ENCODE results near the gene RELN.

RELN gene

GRCh38 chr7:103771294-103771693, 218.2 kb downstream of the RELN start:
- no peak for DNase-seq (ENCODE audit: low read depth, low spot score)
- Histone ChIP-seq H3K36me3 (ENCODE audit: control insufficient read depth, insufficient read depth, low read length) (no peaks in the 10 kb centered on the region), H3K4me1 (ENCODE audit: control insufficient read depth, insufficient read depth, low read length) (no peaks in the 10 kb centered on the region), H3K27me3 (ENCODE audit: control insufficient read depth, insufficient read depth, low read length) (no peaks in the 10 kb centered on the region), H3K27ac (ENCODE audit: low read length) (no peak overlapping the region), H3K9me3 (ENCODE audit: control insufficient read depth, insufficient read depth, low read length) (no peaks in the 10 kb centered on the region), H3K4me3 (ENCODE audit: low read length) (no peak overlapping the region)
- WGBS (ENCODE audit: insufficient coverage, insufficient read length) = no CpG with 5 or more reads among the region's 2 CpGs

GRCh38 chr7:103766660-103767059, 222.8 kb downstream of the RELN start:
- no CpG with 5 or more reads among the region's 5 CpGs for WGBS (ENCODE audit: insufficient coverage, insufficient read length)
- Histone ChIP-seq H3K36me3 (ENCODE audit: control insufficient read depth, insufficient read depth, low read length) (no peaks in the 10 kb centered on the region), H3K9me3 (ENCODE audit: control insufficient read depth, insufficient read depth, low read length) (no peaks in the 10 kb centered on the region), H3K4me3 (ENCODE audit: low read length) (no peak overlapping the region), H3K27me3 (ENCODE audit: control insufficient read depth, insufficient read depth, low read length) (no peaks in the 10 kb centered on the region), H3K4me1 (ENCODE audit: control insufficient read depth, insufficient read depth, low read length) (no peaks in the 10 kb centered on the region; the same call in 1 of the 2 replicates), H3K27ac (ENCODE audit: low read length) (no peak overlapping the region)
- DNase-seq (ENCODE audit: low read depth, low spot score) = no peak

- H3K4me1 ChIP-seq (ENCODE audit: control insufficient read depth, insufficient read depth, low read length) = no peaks in the 10 kb centered on the region; the same call in 1 of the 2 replicates
- DNase-seq (ENCODE audit: low read depth, low spot score) = no peak
- WGBS (ENCODE audit: insufficient coverage, insufficient read length) = no CpG with 5 or more reads among the region's 3 CpGs
- no peak overlapping the region for H3K27ac ChIP-seq (ENCODE audit: low read length)
- H3K9me3 ChIP-seq (ENCODE audit: control insufficient read depth, insufficient read depth, low read length) = no peaks in the 10 kb centered on the region
- H3K27me3 ChIP-seq (ENCODE audit: control insufficient read depth, insufficient read depth, low read length) = no peaks in the 10 kb centered on the region
- no peaks in the 10 kb centered on the region for H3K36me3 ChIP-seq (ENCODE audit: control insufficient read depth, insufficient read depth, low read length)
- no peak overlapping the region for H3K4me3 ChIP-seq (ENCODE audit: low read length)
These were observed 223.6 kb downstream of the RELN start for GRCh38 chr7:103765901-103766300.

- no peaks in the 10 kb centered on the region for H3K36me3 ChIP-seq (ENCODE audit: control insufficient read depth, insufficient read depth, low read length)
- WGBS (ENCODE audit: insufficient coverage, insufficient read length) = no CpG with 5 or more reads among the region's 8 CpGs
- H3K27me3 ChIP-seq (ENCODE audit: control insufficient read depth, insufficient read depth, low read length) = no peaks in the 10 kb centered on the region
- H3K4me3 ChIP-seq (ENCODE audit: low read length) = no peak overlapping the region
- no peak overlapping the region for H3K27ac ChIP-seq (ENCODE audit: low read length)
- no peaks in the 10 kb centered on the region; the same call in 1 of the 2 replicates for H3K4me1 ChIP-seq (ENCODE audit: control insufficient read depth, insufficient read depth, low read length)
- H3K9me3 ChIP-seq (ENCODE audit: control insufficient read depth, insufficient read depth, low read length) = no peaks in the 10 kb centered on the region
- DNase-seq (ENCODE audit: low read depth, low spot score) = no peak
These were observed 224.6 kb downstream of the RELN start for GRCh38 chr7:103764901-103765300.

DNA sequence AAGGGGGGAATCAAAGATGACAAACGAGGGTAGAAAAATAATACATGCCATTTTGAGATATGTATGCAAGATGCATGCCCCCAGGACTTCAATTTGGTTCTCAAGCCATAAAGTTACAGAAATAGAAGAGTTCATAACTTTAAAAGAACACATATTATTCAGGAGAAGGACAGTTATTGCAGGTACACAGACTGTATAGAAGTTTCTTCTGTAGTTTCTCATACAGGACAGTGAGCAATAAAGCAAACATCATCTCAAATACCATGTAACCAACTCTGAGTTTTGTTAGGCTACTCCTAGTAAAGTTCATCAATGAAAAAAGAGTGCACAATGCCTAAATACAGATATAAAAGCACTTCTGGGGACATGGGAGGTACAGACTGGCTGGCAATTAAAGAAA, 226.6 kb downstream of the RELN start:
- Histone ChIP-seq H3K9me3 (ENCODE audit: control insufficient read depth, insufficient read depth, low read length) (no peaks in the 10 kb centered on the region), H3K36me3 (ENCODE audit: control insufficient read depth, insufficient read depth, low read length) (no peaks in the 10 kb centered on the region), H3K4me3 (ENCODE audit: low read length) (no peak overlapping the region), H3K27ac (ENCODE audit: low read length) (no peak overlapping the region), H3K27me3 (ENCODE audit: control insufficient read depth, insufficient read depth, low read length) (no peaks in the 10 kb centered on the region), H3K4me1 (ENCODE audit: control insufficient read depth, insufficient read depth, low read length) (no peaks in the 10 kb centered on the region; the same call in 1 of the 2 replicates)
- no CpG with 5 or more reads among the region's 1 CpG for WGBS (ENCODE audit: insufficient coverage, insufficient read length)
- no peak for DNase-seq (ENCODE audit: low read depth, low spot score)

DNA sequence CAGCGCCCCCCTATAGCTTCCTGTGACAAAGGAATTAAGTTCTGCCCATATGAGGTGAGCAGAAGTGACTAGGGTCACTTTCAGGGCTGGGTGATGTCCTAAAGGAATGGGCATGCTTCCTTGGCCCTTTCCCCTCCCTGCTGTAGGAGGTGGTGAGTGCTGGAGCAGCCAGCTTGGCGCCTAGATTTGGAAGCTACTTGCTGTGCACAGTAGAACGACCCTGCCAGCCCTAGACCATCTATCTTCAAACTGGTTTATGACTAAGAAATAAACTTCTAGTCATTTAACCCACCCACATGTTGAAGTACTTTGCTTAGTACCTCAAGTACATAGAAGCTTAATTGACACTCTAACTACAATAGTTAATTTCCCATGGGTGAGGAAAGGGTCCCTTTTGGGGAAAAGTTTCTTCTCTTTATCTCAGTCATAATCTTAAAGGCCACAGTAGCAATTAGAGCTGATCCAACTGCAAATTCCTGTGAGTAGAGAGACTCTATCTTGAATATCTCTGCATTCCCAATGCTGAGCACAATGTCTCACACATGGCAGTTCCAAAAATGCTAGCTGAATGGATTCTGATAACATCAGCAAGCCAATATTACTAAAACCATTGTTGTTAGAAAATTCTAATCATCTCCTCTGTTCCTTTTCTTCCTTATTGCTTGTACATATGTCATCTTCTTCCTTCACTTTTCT, 227.2 kb downstream of the RELN start:
- WGBS (ENCODE audit: insufficient coverage, insufficient read length) = no CpG with 5 or more reads among the region's 3 CpGs
- no peaks in the 10 kb centered on the region for H3K27me3 ChIP-seq (ENCODE audit: control insufficient read depth, insufficient read depth, low read length)
- H3K27ac ChIP-seq (ENCODE audit: low read length) = no peak overlapping the region
- no peak for DNase-seq (ENCODE audit: low read depth, low spot score)
- no peaks in the 10 kb centered on the region for H3K9me3 ChIP-seq (ENCODE audit: control insufficient read depth, insufficient read depth, low read length)
- H3K4me3 ChIP-seq (ENCODE audit: low read length) = no peak overlapping the region
- no peaks in the 10 kb centered on the region; the same call in 1 of the 2 replicates for H3K4me1 ChIP-seq (ENCODE audit: control insufficient read depth, insufficient read depth, low read length)
- no peaks in the 10 kb centered on the region for H3K36me3 ChIP-seq (ENCODE audit: control insufficient read depth, insufficient read depth, low read length)

GRCh38 chr7:103752995-103753394, 236.5 kb downstream of the RELN start:
- Histone ChIP-seq H3K9me3 (ENCODE audit: control insufficient read depth, insufficient read depth, low read length) (no peaks in the 10 kb centered on the region), H3K4me3 (ENCODE audit: low read length) (no peak overlapping the region), H3K27ac (ENCODE audit: low read length) (no peak overlapping the region), H3K36me3 (ENCODE audit: control insufficient read depth, insufficient read depth, low read length) (no peaks in the 10 kb centered on the region), H3K27me3 (ENCODE audit: control insufficient read depth, insufficient read depth, low read length) (no peaks in the 10 kb centered on the region), H3K4me1 (ENCODE audit: control insufficient read depth, insufficient read depth, low read length) (no peaks in the 10 kb centered on the region)
- no CpG with 5 or more reads among the region's 2 CpGs for WGBS (ENCODE audit: insufficient coverage, insufficient read length)
- DNase-seq (ENCODE audit: low read depth, low spot score) = no peak

DNA sequence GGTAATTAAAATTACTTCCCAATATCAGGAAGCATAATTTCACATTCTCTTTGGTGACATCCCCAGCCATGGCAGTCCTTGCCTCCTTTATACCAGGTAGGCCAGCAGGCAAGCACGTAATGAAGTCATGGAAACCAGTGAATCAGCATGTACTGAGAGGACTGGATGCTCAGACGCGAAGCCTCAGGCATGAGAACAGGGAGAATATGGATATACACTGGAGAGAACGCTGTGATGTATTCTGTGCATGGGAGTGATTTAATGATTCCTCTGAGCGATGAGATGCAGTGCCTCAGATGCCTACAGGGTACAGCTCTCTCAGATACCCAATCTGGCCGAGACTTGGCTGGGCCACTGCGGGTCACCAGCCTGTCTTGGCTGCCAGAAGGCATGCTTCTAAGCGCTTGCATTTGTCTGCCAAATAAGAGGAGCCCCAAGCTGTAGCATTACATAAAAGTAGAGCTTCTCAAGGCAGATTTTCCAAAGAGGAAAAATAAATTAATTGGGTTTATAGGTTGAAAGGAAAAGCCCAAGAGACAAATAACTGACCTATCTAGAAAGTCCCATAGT, 238.1 kb downstream of the RELN start:
- DNase-seq (ENCODE audit: low read depth, low spot score) = no peak
- Histone ChIP-seq H3K4me3 (ENCODE audit: low read length) (no peak overlapping the region), H3K4me1 (ENCODE audit: control insufficient read depth, insufficient read depth, low read length) (no peaks in the 10 kb centered on the region), H3K36me3 (ENCODE audit: control insufficient read depth, insufficient read depth, low read length) (no peaks in the 10 kb centered on the region), H3K27ac (ENCODE audit: low read length) (no peak overlapping the region), H3K27me3 (ENCODE audit: control insufficient read depth, insufficient read depth, low read length) (no peaks in the 10 kb centered on the region), H3K9me3 (ENCODE audit: control insufficient read depth, insufficient read depth, low read length) (no peaks in the 10 kb centered on the region)
- WGBS (ENCODE audit: insufficient coverage, insufficient read length) = no CpG with 5 or more reads among the region's 8 CpGs

GRCh38 chr7:103748680-103749079, 240.8 kb downstream of the RELN start:
- no peak overlapping the region for H3K27ac ChIP-seq (ENCODE audit: low read length)
- no peak for DNase-seq (ENCODE audit: low read depth, low spot score)

GRCh38 chr7:103735377-103735776, 254.1 kb downstream of the RELN start:
- WGBS (ENCODE audit: insufficient coverage, insufficient read length) = no CpG with 5 or more reads among the region's 1 CpG
- Histone ChIP-seq H3K9me3 (ENCODE audit: control insufficient read depth, insufficient read depth, low read length) (no peaks in the 10 kb centered on the region), H3K4me3 (ENCODE audit: low read length) (no peak overlapping the region), H3K27me3 (ENCODE audit: control insufficient read depth, insufficient read depth, low read length) (no peaks in the 10 kb centered on the region), H3K27ac (ENCODE audit: low read length) (no peak overlapping the region), H3K36me3 (ENCODE audit: control insufficient read depth, insufficient read depth, low read length) (no peaks in the 10 kb centered on the region), H3K4me1 (ENCODE audit: control insufficient read depth, insufficient read depth, low read length) (no peaks in the 10 kb centered on the region)
- no peak for DNase-seq (ENCODE audit: low read depth, low spot score)

More at GRCh38 chr7:103748680-103749079, 240.8 kb downstream of the RELN start:
- Histone ChIP-seq H3K4me3 (ENCODE audit: low read length) (no peak overlapping the region), H3K27me3 (ENCODE audit: control insufficient read depth, insufficient read depth, low read length) (no peaks in the 10 kb centered on the region), H3K9me3 (ENCODE audit: control insufficient read depth, insufficient read depth, low read length) (no peaks in the 10 kb centered on the region), H3K4me1 (ENCODE audit: control insufficient read depth, insufficient read depth, low read length) (no peaks in the 10 kb centered on the region), H3K36me3 (ENCODE audit: control insufficient read depth, insufficient read depth, low read length) (no peaks in the 10 kb centered on the region)
- no CpG with 5 or more reads among the region's 1 CpG for WGBS (ENCODE audit: insufficient coverage, insufficient read length)

GRCh38 chr7:103731169-103731568, 258.3 kb downstream of the RELN start:
- H3K4me1 ChIP-seq (ENCODE audit: control insufficient read depth, insufficient read depth, low read length) = no peaks in the 10 kb centered on the region
- H3K27ac ChIP-seq (ENCODE audit: low read length) = no peak overlapping the region
- WGBS (ENCODE audit: insufficient coverage, insufficient read length) = no CpG with 5 or more reads among the region's 2 CpGs
- no peak overlapping the region for H3K4me3 ChIP-seq (ENCODE audit: low read length)
- H3K27me3 ChIP-seq (ENCODE audit: control insufficient read depth, insufficient read depth, low read length) = no peaks in the 10 kb centered on the region
- DNase-seq (ENCODE audit: low read depth, low spot score) = no peak
- H3K36me3 ChIP-seq (ENCODE audit: control insufficient read depth, insufficient read depth, low read length) = no peaks in the 10 kb centered on the region
- H3K9me3 ChIP-seq (ENCODE audit: control insufficient read depth, insufficient read depth, low read length) = no peaks in the 10 kb centered on the region
